ENCODE data around the gene IGSF22.

The IGSF22 gene

GRCh38 chr11:18771266-18772035 lies 45.5 kb upstream of the IGSF22 start:
- TF ChIP-seq TAF1 (IDR thresholded peaks at IDR 0.05; ENCODE audit: borderline replicate concordance, insufficient read depth, low read length) (no peak), FOXP2 (optimal IDR thresholded peaks at IDR 0.05; ENCODE audit: borderline replicate concordance, extremely low read depth, extremely low read length, insufficient read depth) (no peak), SIN3A (IDR thresholded peaks at IDR 0.05; ENCODE audit: borderline replicate concordance, insufficient read depth, low read length) (no peak), REST (IDR thresholded peaks at IDR 0.05; ENCODE audit: insufficient read depth in 1 of 2, low read depth in 2 of 2, low read length in 2 of 2) (no peak), POLR2AphosphoS5 (IDR thresholded peaks at IDR 0.05; ENCODE audit: low read depth, low read length) (no peak)

- TF ChIP-seq POLR2AphosphoS5 (IDR thresholded peaks at IDR 0.05; ENCODE audit: low read depth, low read length), result no peak
These were observed 44.6 kb upstream of the IGSF22 start for GRCh38 chr11:18770479-18771125.

GRCh38 chr11:18769802-18770456 lies 43.9 kb upstream of the IGSF22 start:
- TF ChIP-seq POLR2AphosphoS5 (IDR thresholded peaks at IDR 0.05; ENCODE audit: low read depth, low read length) (no peak), FOXP2 (optimal IDR thresholded peaks at IDR 0.05; ENCODE audit: borderline replicate concordance, extremely low read depth, extremely low read length, insufficient read depth) (no peak), TAF1 (IDR thresholded peaks at IDR 0.05; ENCODE audit: borderline replicate concordance, insufficient read depth, low read length) (no peak), SIN3A (IDR thresholded peaks at IDR 0.05; ENCODE audit: borderline replicate concordance, insufficient read depth, low read length) (no peak), REST (IDR thresholded peaks at IDR 0.05; ENCODE audit: insufficient read depth in 1 of 2, low read depth in 2 of 2, low read length in 2 of 2) (no peak)

- TF ChIP-seq POLR2AphosphoS5 (IDR thresholded peaks at IDR 0.05; ENCODE audit: low read depth, low read length) (no peak), SIN3A (IDR thresholded peaks at IDR 0.05; ENCODE audit: borderline replicate concordance, insufficient read depth, low read length) (no peak), FOXP2 (optimal IDR thresholded peaks at IDR 0.05; ENCODE audit: borderline replicate concordance, extremely low read depth, extremely low read length, insufficient read depth) (no peak), TAF1 (IDR thresholded peaks at IDR 0.05; ENCODE audit: borderline replicate concordance, insufficient read depth, low read length) (no peak), REST (IDR thresholded peaks at IDR 0.05; ENCODE audit: insufficient read depth in 1 of 2, low read depth in 2 of 2, low read length in 2 of 2) (no peak)
These were observed 43.0 kb upstream of the IGSF22 start for GRCh38 chr11:18768978-18769377.

GRCh38 chr11:18768472-18768901 lies 42.5 kb upstream of the IGSF22 start:
- TF ChIP-seq SIN3A (IDR thresholded peaks at IDR 0.05; ENCODE audit: borderline replicate concordance, insufficient read depth, low read length) (no peak), REST (IDR thresholded peaks at IDR 0.05; ENCODE audit: insufficient read depth in 1 of 2, low read depth in 2 of 2, low read length in 2 of 2) (no peak), FOXP2 (optimal IDR thresholded peaks at IDR 0.05; ENCODE audit: borderline replicate concordance, extremely low read depth, extremely low read length, insufficient read depth) (no peak), POLR2AphosphoS5 (IDR thresholded peaks at IDR 0.05; ENCODE audit: low read depth, low read length) (no peak), TAF1 (IDR thresholded peaks at IDR 0.05; ENCODE audit: borderline replicate concordance, insufficient read depth, low read length) (no peak)
